ENCODE measurements around the gene DEAF1. TPM values are rescaled to one million over a fixed set of nuclear protein-coding genes. Genes with fewer than 3 reads are reported as not detected.

Gene DEAF1
- total and polyA plus RNA-seq, 5 experiments from 2014 or later: 27.0 to 58.2 (median 46.5) TPM

- Mint-ChIP-seq H3K36me3 (peaks cover 0 to 58% (median 9%) of the 10 kb centered on the region in 3 donors), H3K27ac (peak overlapping the region in 2 of 10 donors; percentile 43 to 82), H3K4me3 (no peak overlapping the region), H3K4me1 (peaks cover 4 to 6% (median 4%) of the 10 kb centered on the region in 4 donors), H3K27me3 (no peaks in the 10 kb centered on the region), H3K9me3 (no peaks in the 10 kb centered on the region)
- POLR2A ChIA-PET: interaction anchor here (1.7 kb wide), 1 partner anchor 33 kb away, joined by 4 read pairs; no protein-coding TSS in a partner anchor
- DNase-seq (no peak), ATAC-seq (no peak)
These were observed 86.2 kb downstream of the DEAF1 start for GRCh38 chr11:608791-609251.

- H3K4me1 Mint-ChIP-seq: peaks cover 2 to 5% (median 4%) of the 10 kb centered on the region in 4 donors
These were observed 86.9 kb downstream of the DEAF1 start for GRCh38 chr11:607971-608659.

GRCh38 chr11:607020-607780 lies 87.8 kb downstream of the DEAF1 start:
- Mint-ChIP-seq H3K9me3 (no peaks in the 10 kb centered on the region), H3K27me3 (no peaks in the 10 kb centered on the region), H3K4me1 (peaks cover 2 to 3% (median 3%) of the 10 kb centered on the region in 4 donors), H3K4me3 (no peak overlapping the region), H3K27ac (peak overlapping the region in 1 of 10 donors; percentile 70), H3K36me3 (peaks cover 0 to 68% (median 9%) of the 10 kb centered on the region in 3 donors)
- ATAC-seq (no peak), DNase-seq (no peak)
- POLR2A ChIA-PET: interaction anchor here (0.6 to 1.7 kb wide), 5 partner anchors 24 to 88 kb away, joined by 3 to 4 read pairs (median 3); partner anchors contain the start of genes DEAF1, PHRF1 and TMEM80

More at GRCh38 chr11:607971-608659, 86.9 kb downstream of the DEAF1 start:
- Mint-ChIP-seq H3K4me3 (peak overlapping the region in 2 of 10 donors; percentile 5 to 26), H3K27me3 (no peaks in the 10 kb centered on the region), H3K27ac (peak overlapping the region in 3 of 10 donors; percentile 43 to 78 (median 72)), H3K9me3 (no peaks in the 10 kb centered on the region), H3K36me3 (peaks cover 0 to 62% (median 9%) of the 10 kb centered on the region in 3 donors)
- POLR2A ChIA-PET: interaction anchor here (0.6 to 1.7 kb wide), 3 partner anchors 25 to 39 kb away, joined by 3 to 4 read pairs (median 3); no protein-coding TSS in a partner anchor
- no peak for ATAC-seq
- no peak for DNase-seq

GRCh38 chr11:606245-606644 lies 88.8 kb downstream of the DEAF1 start:
- ATAC-seq (no peak), DNase-seq (peak in 1 of 10 donors; percentile 32)
- POLR2A ChIA-PET: no interaction called here
- Mint-ChIP-seq H3K27ac (peak overlapping the region in 1 of 10 donors; percentile 15), H3K36me3 (peaks cover 0 to 70% (median 6%) of the 10 kb centered on the region in 3 donors), H3K4me1 (peaks cover 0 to 1% (median 0%) of the 10 kb centered on the region in 4 donors), H3K4me3 (no peak overlapping the region), H3K9me3 (no peaks in the 10 kb centered on the region), H3K27me3 (no peaks in the 10 kb centered on the region)

- Mint-ChIP-seq H3K9me3 (no peaks in the 10 kb centered on the region), H3K4me1 (peaks cover 0 to 1% (median 0%) of the 10 kb centered on the region in 4 donors), H3K27ac (peak overlapping the region in 1 of 10 donors; percentile 65), H3K27me3 (no peaks in the 10 kb centered on the region), H3K4me3 (no peak overlapping the region), H3K36me3 (peaks cover 0 to 70% (median 6%) of the 10 kb centered on the region in 3 donors)
- ATAC-seq (no peak), DNase-seq (no peak)
- POLR2A ChIA-PET: no interaction called here
These were observed 89.5 kb downstream of the DEAF1 start for GRCh38 chr11:605286-606129.

- ATAC-seq (no peak), DNase-seq (no peak)
- H3K4me3 Mint-ChIP-seq: no peak overlapping the region
- H3K36me3 Mint-ChIP-seq: peaks cover 0 to 83% (median 7%) of the 10 kb centered on the region in 3 donors
- H3K27me3 Mint-ChIP-seq: no peaks in the 10 kb centered on the region
- peaks cover 0 to 4% (median under 1%) of the 10 kb centered on the region in 4 donors for H3K4me1 Mint-ChIP-seq
- no peaks in the 10 kb centered on the region for H3K9me3 Mint-ChIP-seq
- POLR2A ChIA-PET: no interaction called here
- H3K27ac Mint-ChIP-seq: peak overlapping the region in 1 of 10 donors; percentile 45
These were observed 91.9 kb downstream of the DEAF1 start for GRCh38 chr11:603154-603553.

GRCh38 chr11:601573-602245 lies 93.3 kb downstream of the DEAF1 start:
- Mint-ChIP-seq H3K4me3 (peak overlapping the region in 1 of 10 donors; percentile 20), H3K27ac (peak overlapping the region in 3 of 10 donors; percentile 24 to 68 (median 48)), H3K4me1 (peaks cover 0 to 4% (median under 1%) of the 10 kb centered on the region in 4 donors), H3K36me3 (peaks cover 0 to 82% (median 7%) of the 10 kb centered on the region in 3 donors), H3K27me3 (no peaks in the 10 kb centered on the region), H3K9me3 (no peaks in the 10 kb centered on the region)
- no peak for DNase-seq
- POLR2A ChIA-PET: interaction anchor here (0.8 to 1.1 kb wide), 2 partner anchors 11 to 12 kb away, joined by 4 to 9 read pairs; no protein-coding TSS in a partner anchor
- no peak for ATAC-seq

- Mint-ChIP-seq H3K4me3 (no peak overlapping the region), H3K9me3 (no peaks in the 10 kb centered on the region), H3K36me3 (peaks cover 0 to 87% (median 7%) of the 10 kb centered on the region in 3 donors), H3K27me3 (no peaks in the 10 kb centered on the region), H3K4me1 (peaks cover 0 to 14% (median 2%) of the 10 kb centered on the region in 4 donors), H3K27ac (no peak overlapping the region)
- no peak for DNase-seq
- POLR2A ChIA-PET: no interaction called here
- ATAC-seq: no peak
These were observed 96.9 kb downstream of the DEAF1 start for GRCh38 chr11:598005-598680.

GRCh38 chr11:597166-597725 lies 97.8 kb downstream of the DEAF1 start:
- no peak overlapping the region for H3K4me3 Mint-ChIP-seq
- no peaks in the 10 kb centered on the region for H3K27me3 Mint-ChIP-seq
- peaks cover 0 to 16% (median 4%) of the 10 kb centered on the region in 4 donors for H3K4me1 Mint-ChIP-seq
- H3K27ac Mint-ChIP-seq: peak overlapping the region in 2 of 10 donors; percentile 15 to 74
- POLR2A ChIA-PET: no interaction called here
- H3K36me3 Mint-ChIP-seq: peaks cover 0 to 87% (median 9%) of the 10 kb centered on the region in 3 donors
- ATAC-seq (peak in 1 of 2 donors; percentile 35), DNase-seq (no peak)
- H3K9me3 Mint-ChIP-seq: no peaks in the 10 kb centered on the region

- peak overlapping the region in 4 of 10 donors; percentile 20 to 57 (median 30) for H3K27ac Mint-ChIP-seq
- H3K27me3 Mint-ChIP-seq: no peaks in the 10 kb centered on the region
- H3K9me3 Mint-ChIP-seq: no peaks in the 10 kb centered on the region
- POLR2A ChIA-PET: no interaction called here
- ATAC-seq (peak in 1 of 2 donors; percentile 39), DNase-seq (no peak)
- H3K36me3 Mint-ChIP-seq: peaks cover 0 to 85% (median 7%) of the 10 kb centered on the region in 3 donors
- H3K4me3 Mint-ChIP-seq: no peak overlapping the region
- peaks cover 0 to 17% (median 4%) of the 10 kb centered on the region in 4 donors for H3K4me1 Mint-ChIP-seq
These were observed 98.6 kb downstream of the DEAF1 start for GRCh38 chr11:596374-596773.

- peak in 1 of 2 donors; percentile 17 for ATAC-seq
- H3K4me1 Mint-ChIP-seq: peaks cover 0 to 17% (median 4%) of the 10 kb centered on the region in 4 donors
- no peaks in the 10 kb centered on the region for H3K27me3 Mint-ChIP-seq
- H3K4me3 Mint-ChIP-seq: no peak overlapping the region
- H3K9me3 Mint-ChIP-seq: no peaks in the 10 kb centered on the region
- H3K36me3 Mint-ChIP-seq: peaks cover 0 to 88% (median 9%) of the 10 kb centered on the region in 3 donors
- POLR2A ChIA-PET: no interaction called here
- H3K27ac Mint-ChIP-seq: no peak overlapping the region
- no peak for DNase-seq
These were observed 99.6 kb downstream of the DEAF1 start for GRCh38 chr11:595400-595799.

Data from naive thymus-derived CD8-positive, alpha-beta T cell (primary cell).